Liver (tissue), 9 donors: ENCODE results near the gene MUC2. TPM values are rescaled to one million over a fixed set of nuclear protein-coding genes. Genes with fewer than 3 reads are reported as not detected.

ENCODE experiments used
- DNase-seq: peaks from one replicate; pipeline ENCODE4 v3.0.0-alpha.2; 2017; ENCODE audit warnings: low spot score
- H3K27ac ChIP-seq, 2 donors: one replicate each; pipeline ENCODE4 v1.7.0; 2013; ENCODE audit warnings: inconsistent platforms in 2 of 2, low read length in 2 of 2, control low read depth in 1 of 2, low read depth in 1 of 2, mild to moderate bottlenecking in 1 of 2
- H3K27me3 ChIP-seq, 4 donors: one replicate each; pipeline versions ENCODE4 v1.6.1 to v1.7.0; 2013; ENCODE audit warnings: low read length in 3 of 4, inconsistent platforms in 1 of 4, mild to moderate bottlenecking in 1 of 4, moderate library complexity in 1 of 4; ENCODE audit not compliant: control insufficient read depth in 4 of 4, insufficient read depth in 4 of 4
- H3K36me3 ChIP-seq, 4 donors: one replicate each; pipeline versions ENCODE4 v1.6.1 to v1.7.0; 2013; ENCODE audit warnings: low read length in 3 of 4, mild to moderate bottlenecking in 3 of 4, low read depth in 1 of 4, moderate library complexity in 1 of 4; ENCODE audit not compliant: control insufficient read depth in 4 of 4, insufficient read depth in 3 of 4
- H3K4me1 ChIP-seq, 4 donors: one replicate each; pipeline versions ENCODE4 v1.6.1 to v1.7.0; 2013; ENCODE audit warnings: low read length in 3 of 4, mild to moderate bottlenecking in 3 of 4, moderate library complexity in 1 of 4; ENCODE audit not compliant: control insufficient read depth in 4 of 4, insufficient read depth in 4 of 4
- H3K4me3 ChIP-seq, 3 donors: one replicate each; pipeline versions ENCODE4 v1.6.1 to v1.7.0; 2013; ENCODE audit warnings: low read length in 3 of 3, control low read depth in 1 of 3, low read depth in 1 of 3, mild to moderate bottlenecking in 1 of 3
- H3K9ac ChIP-seq, 2 donors: one replicate each; pipeline ENCODE4 v1.7.0; 2013; ENCODE audit warnings: low read length in 2 of 2, mild to moderate bottlenecking in 2 of 2, moderate library complexity in 2 of 2, control low read depth in 1 of 2, low read depth in 1 of 2
- H3K9me3 ChIP-seq, 4 donors: one replicate each; pipeline versions ENCODE4 v1.6.1 to v1.7.0; 2013; ENCODE audit warnings: low read length in 3 of 4; ENCODE audit not compliant: control insufficient read depth in 4 of 4
- EGR1 ChIP-seq, 2 donors: IDR thresholded peaks; 2 replicates each; pipeline ENCODE4 v1.6.1; 2016 to 2018; ENCODE audit warnings: antibody characterized with exemption in 2 of 2, low read depth in 2 of 2
- FOXA1 ChIP-seq: IDR thresholded peaks from 2 replicates; pipeline ENCODE4 v1.6.1; 2016; ENCODE audit warnings: antibody characterized with exemption
- FOXA2 ChIP-seq: IDR thresholded peaks from 2 replicates; pipeline ENCODE4 v1.6.1; 2016; ENCODE audit warnings: antibody characterized with exemption
- GABPA ChIP-seq, 2 donors: IDR thresholded peaks in 1 of 2; conservative IDR thresholded peaks in 1 of 2; 2 replicates each; pipeline ENCODE4 v1.6.1; 2016; ENCODE audit warnings: antibody characterized with exemption in 2 of 2, mild to moderate bottlenecking in 1 of 2, moderate library complexity in 1 of 2
- HNF4A ChIP-seq, 2 donors: conservative IDR thresholded peaks; 2 replicates each; pipeline ENCODE4 v1.6.1; 2016; ENCODE audit warnings: antibody characterized with exemption in 2 of 2, mild to moderate bottlenecking in 2 of 2
- HNF4G ChIP-seq: IDR thresholded peaks from 2 replicates; pipeline ENCODE4 v1.6.1; 2016; ENCODE audit warnings: antibody characterized with exemption
- JUND ChIP-seq, 2 donors: IDR thresholded peaks; 2 replicates each; pipeline ENCODE4 v1.6.1; 2016; ENCODE audit warnings: antibody characterized with exemption in 2 of 2
- NR2F2 ChIP-seq: IDR thresholded peaks from 2 replicates; pipeline ENCODE4 v1.6.1; 2016; ENCODE audit warnings: antibody characterized with exemption
- RAD21 ChIP-seq, 2 donors: IDR thresholded peaks; 2 replicates each; pipeline ENCODE4 v1.6.1; 2016; ENCODE audit warnings: antibody characterized with exemption in 2 of 2, mild to moderate bottlenecking in 2 of 2
- RXRA ChIP-seq, 2 donors: IDR thresholded peaks; 2 replicates each; pipeline ENCODE4 v1.6.1; 2017 to 2018; ENCODE audit warnings: antibody characterized with exemption in 2 of 2, mild to moderate bottlenecking in 1 of 2
- SP1 ChIP-seq: IDR thresholded peaks from 2 replicates; pipeline ENCODE4 v1.6.1; 2018; ENCODE audit warnings: antibody characterized with exemption, mild to moderate bottlenecking
- YY1 ChIP-seq: IDR thresholded peaks from 2 replicates; pipeline ENCODE4 v1.6.1; 2016; ENCODE audit warnings: antibody characterized with exemption, mild to moderate bottlenecking
- WGBS: extraction: QIAGEN DNeasy Blood & Tissue Kit; methylation state at CpG from one replicate; pipeline ENCODE4 v1.1.7; 2013; 5-methylcytosine and 5-hydroxymethylcytosine counted together
- polyA plus RNA-seq, 2 donors: library from polyadenylated mRNA; stranded (reverse) in 1 of 2; unstranded in 1 of 2; fragments of 200-250 nt in 1 of 2; fragments of >200 nt in 1 of 2; fragmentation: Nextera tagmentation in 1 of 2; extraction: Ambion mirVana in 1 of 2; gene quantifications; one replicate each; pipeline versions ENCODE4 v1.2.1 to v1.2.3, GENCODE V29; 2013 to 2015
- total RNA-seq, 2 donors: library from RNA; depleted of rRNA; stranded (reverse); fragments of >200 nt; gene quantifications; one replicate each; pipeline ENCODE4 v1.2.3, GENCODE V29; 2014
- TF ChIP-seq, protein P1 (sequence below): IDR thresholded peaks from 2 replicates; pipeline ENCODE4 v1.6.1; 2016; ENCODE audit warnings: antibody characterized with exemption, mild to moderate bottlenecking
- TF ChIP-seq, protein P2 (sequence below): IDR thresholded peaks from 2 replicates; pipeline ENCODE4 v1.6.1; 2016; ENCODE audit warnings: antibody characterized with exemption
- TF ChIP-seq, protein P3 (sequence below): fragments of 150-350 bp; IDR thresholded peaks from 2 replicates; pipeline ENCODE4 v1.5.1; 2017; ENCODE audit warnings: improper control_type of control experiment, low read depth, low read length; ENCODE audit not compliant: missing input control
- TF ChIP-seq, protein P4 (sequence below): IDR thresholded peaks from 2 replicates; pipeline ENCODE4 v1.6.1; 2016; ENCODE audit warnings: antibody characterized with exemption
- TF ChIP-seq, protein P5 (sequence below): IDR thresholded peaks from 2 replicates; pipeline ENCODE4 v1.6.1; 2016; ENCODE audit warnings: antibody characterized with exemption
- donor health status: healthy.
- donor health status: healthy.
- donor health status: healthy.
- donor health status: healthy.
- donor health status: healthy.

Gene MUC2
- total and polyA plus RNA-seq, 4 donors, result under 0.01 TPM; not detected in 3

DNA sequence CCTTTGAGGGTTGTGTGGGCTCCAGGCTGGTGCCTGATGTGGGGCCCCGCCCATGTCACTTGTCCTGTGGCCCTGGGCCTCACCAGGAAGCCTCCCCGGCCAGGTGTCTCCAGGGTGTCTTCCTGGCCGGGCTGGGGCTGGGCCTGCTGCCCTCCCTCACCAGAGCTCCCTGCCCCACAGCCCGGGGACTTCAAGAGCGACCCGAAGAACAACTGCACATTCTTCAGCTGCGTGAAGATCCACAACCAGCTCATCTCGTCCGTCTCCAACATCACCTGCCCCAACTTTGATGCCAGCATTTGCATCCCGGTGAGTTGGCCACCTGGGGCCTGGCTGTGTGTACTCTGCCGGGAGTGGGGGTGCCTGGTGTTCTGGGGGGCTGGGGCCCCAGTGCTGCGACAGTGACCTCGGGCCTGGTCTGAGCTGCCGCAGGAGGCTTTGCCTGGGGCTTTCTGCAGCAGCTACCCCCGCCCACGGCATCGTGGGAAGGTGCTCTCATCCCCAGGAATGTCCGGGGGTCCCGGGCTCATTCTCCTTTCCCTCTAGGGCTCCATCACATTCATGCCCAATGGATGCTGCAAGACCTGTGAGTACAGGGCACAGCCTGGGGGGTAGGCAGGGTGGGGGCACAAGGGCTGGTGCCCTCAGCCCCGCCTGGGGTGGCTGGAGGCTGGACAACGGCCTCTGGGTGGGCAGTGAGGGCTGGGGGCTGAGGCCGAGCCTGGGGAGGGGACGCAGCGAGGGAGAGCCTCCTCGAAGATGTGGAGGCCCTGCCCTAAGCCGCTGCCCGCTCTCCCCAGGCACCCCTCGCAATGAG is 34.6 kb downstream of the MUC2 start:
- 83% methylated on average over 28 of the region's 28 CpGs for WGBS
- no peak overlapping the region for H3K27ac ChIP-seq
- no peaks in the 10 kb centered on the region for H3K4me1 ChIP-seq
- no peaks in the 10 kb centered on the region for H3K36me3 ChIP-seq
- no peak for DNase-seq
- TF ChIP-seq FOXA2 (no peak), HNF4A (conservative IDR thresholded peaks at IDR 0.05) (no peak), EGR1 (IDR thresholded peaks at IDR 0.05; ENCODE audit: low read depth in 2 of 2) (no peak), JUND (IDR thresholded peaks at IDR 0.05) (no peak), RAD21 (IDR thresholded peaks at IDR 0.05) (no peak), HNF4G (no peak), NR2F2 (no peak), FOXA1 (no peak), RXRA (IDR thresholded peaks at IDR 0.05) (no peak), GABPA (IDR thresholded peaks at IDR 0.05 in 1 of 2, conservative IDR thresholded peaks at IDR 0.05 in 1 of 2) (no peak)
- TF ChIP-seq, protein P1, sequence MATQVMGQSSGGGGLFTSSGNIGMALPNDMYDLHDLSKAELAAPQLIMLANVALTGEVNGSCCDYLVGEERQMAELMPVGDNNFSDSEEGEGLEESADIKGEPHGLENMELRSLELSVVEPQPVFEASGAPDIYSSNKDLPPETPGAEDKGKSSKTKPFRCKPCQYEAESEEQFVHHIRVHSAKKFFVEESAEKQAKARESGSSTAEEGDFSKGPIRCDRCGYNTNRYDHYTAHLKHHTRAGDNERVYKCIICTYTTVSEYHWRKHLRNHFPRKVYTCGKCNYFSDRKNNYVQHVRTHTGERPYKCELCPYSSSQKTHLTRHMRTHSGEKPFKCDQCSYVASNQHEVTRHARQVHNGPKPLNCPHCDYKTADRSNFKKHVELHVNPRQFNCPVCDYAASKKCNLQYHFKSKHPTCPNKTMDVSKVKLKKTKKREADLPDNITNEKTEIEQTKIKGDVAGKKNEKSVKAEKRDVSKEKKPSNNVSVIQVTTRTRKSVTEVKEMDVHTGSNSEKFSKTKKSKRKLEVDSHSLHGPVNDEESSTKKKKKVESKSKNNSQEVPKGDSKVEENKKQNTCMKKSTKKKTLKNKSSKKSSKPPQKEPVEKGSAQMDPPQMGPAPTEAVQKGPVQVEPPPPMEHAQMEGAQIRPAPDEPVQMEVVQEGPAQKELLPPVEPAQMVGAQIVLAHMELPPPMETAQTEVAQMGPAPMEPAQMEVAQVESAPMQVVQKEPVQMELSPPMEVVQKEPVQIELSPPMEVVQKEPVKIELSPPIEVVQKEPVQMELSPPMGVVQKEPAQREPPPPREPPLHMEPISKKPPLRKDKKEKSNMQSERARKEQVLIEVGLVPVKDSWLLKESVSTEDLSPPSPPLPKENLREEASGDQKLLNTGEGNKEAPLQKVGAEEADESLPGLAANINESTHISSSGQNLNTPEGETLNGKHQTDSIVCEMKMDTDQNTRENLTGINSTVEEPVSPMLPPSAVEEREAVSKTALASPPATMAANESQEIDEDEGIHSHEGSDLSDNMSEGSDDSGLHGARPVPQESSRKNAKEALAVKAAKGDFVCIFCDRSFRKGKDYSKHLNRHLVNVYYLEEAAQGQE, result no peak
- TF ChIP-seq, protein P2, sequence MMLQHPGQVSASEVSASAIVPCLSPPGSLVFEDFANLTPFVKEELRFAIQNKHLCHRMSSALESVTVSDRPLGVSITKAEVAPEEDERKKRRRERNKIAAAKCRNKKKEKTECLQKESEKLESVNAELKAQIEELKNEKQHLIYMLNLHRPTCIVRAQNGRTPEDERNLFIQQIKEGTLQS, result no peak
- no peaks in the 10 kb centered on the region for H3K9me3 ChIP-seq
- H3K27me3 ChIP-seq, result no peaks in the 10 kb centered on the region
- no peak overlapping the region for H3K4me3 ChIP-seq
- no peak overlapping the region for H3K9ac ChIP-seq

DNA sequence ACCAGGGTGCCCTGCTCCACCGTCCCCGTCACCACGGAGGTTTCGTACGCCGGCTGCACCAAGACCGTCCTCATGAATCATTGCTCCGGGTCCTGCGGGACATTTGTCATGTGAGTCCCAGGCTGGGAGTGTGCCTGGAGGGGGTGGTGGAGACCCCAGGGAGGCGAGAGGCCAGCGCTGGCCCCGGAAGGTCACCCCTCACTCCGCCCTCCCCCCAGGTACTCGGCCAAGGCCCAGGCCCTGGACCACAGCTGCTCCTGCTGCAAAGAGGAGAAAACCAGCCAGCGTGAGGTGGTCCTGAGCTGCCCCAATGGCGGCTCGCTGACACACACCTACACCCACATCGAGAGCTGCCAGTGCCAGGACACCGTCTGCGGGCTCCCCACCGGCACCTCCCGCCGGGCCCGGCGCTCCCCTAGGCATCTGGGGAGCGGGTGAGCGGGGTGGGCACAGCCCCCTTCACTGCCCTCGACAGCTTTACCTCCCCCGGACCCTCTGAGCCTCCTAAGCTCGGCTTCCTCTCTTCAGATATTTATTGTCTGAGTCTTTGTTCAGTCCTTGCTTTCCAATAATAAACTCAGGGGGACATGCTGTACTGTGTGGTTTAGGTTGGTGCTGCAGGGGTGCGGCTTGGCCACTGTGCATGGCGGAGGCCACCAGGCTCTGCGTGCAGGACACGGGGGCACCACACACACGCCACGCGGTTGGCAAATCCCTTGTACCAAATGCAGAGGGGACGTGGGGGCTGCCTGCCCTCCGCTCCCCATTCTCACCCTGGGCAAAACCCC is 35.4 kb downstream of the MUC2 start:
- Histone ChIP-seq H3K9me3 (no peaks in the 10 kb centered on the region), H3K9ac (no peak overlapping the region), H3K27me3 (no peaks in the 10 kb centered on the region), H3K36me3 (no peaks in the 10 kb centered on the region), H3K4me3 (no peak overlapping the region), H3K27ac (no peak overlapping the region), H3K4me1 (no peaks in the 10 kb centered on the region)
- no peak for TF ChIP-seq GABPA (IDR thresholded peaks at IDR 0.05 in 1 of 2, conservative IDR thresholded peaks at IDR 0.05 in 1 of 2)
- TF ChIP-seq, protein P3, sequence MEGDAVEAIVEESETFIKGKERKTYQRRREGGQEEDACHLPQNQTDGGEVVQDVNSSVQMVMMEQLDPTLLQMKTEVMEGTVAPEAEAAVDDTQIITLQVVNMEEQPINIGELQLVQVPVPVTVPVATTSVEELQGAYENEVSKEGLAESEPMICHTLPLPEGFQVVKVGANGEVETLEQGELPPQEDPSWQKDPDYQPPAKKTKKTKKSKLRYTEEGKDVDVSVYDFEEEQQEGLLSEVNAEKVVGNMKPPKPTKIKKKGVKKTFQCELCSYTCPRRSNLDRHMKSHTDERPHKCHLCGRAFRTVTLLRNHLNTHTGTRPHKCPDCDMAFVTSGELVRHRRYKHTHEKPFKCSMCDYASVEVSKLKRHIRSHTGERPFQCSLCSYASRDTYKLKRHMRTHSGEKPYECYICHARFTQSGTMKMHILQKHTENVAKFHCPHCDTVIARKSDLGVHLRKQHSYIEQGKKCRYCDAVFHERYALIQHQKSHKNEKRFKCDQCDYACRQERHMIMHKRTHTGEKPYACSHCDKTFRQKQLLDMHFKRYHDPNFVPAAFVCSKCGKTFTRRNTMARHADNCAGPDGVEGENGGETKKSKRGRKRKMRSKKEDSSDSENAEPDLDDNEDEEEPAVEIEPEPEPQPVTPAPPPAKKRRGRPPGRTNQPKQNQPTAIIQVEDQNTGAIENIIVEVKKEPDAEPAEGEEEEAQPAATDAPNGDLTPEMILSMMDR, result no peak
- TF ChIP-seq, protein P4, sequence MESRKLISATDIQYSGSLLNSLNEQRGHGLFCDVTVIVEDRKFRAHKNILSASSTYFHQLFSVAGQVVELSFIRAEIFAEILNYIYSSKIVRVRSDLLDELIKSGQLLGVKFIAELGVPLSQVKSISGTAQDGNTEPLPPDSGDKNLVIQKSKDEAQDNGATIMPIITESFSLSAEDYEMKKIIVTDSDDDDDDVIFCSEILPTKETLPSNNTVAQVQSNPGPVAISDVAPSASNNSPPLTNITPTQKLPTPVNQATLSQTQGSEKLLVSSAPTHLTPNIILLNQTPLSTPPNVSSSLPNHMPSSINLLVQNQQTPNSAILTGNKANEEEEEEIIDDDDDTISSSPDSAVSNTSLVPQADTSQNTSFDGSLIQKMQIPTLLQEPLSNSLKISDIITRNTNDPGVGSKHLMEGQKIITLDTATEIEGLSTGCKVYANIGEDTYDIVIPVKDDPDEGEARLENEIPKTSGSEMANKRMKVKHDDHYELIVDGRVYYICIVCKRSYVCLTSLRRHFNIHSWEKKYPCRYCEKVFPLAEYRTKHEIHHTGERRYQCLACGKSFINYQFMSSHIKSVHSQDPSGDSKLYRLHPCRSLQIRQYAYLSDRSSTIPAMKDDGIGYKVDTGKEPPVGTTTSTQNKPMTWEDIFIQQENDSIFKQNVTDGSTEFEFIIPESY, result no peak
- TF ChIP-seq RAD21 (IDR thresholded peaks at IDR 0.05), result no peak
- no peak for TF ChIP-seq EGR1 (IDR thresholded peaks at IDR 0.05; ENCODE audit: low read depth in 2 of 2)
- TF ChIP-seq HNF4A (conservative IDR thresholded peaks at IDR 0.05), result no peak
- TF ChIP-seq, protein P5, sequence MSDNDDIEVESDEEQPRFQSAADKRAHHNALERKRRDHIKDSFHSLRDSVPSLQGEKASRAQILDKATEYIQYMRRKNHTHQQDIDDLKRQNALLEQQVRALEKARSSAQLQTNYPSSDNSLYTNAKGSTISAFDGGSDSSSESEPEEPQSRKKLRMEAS, result no peak
- TF ChIP-seq SP1, result no peak
- no peak for TF ChIP-seq RXRA (IDR thresholded peaks at IDR 0.05)
- TF ChIP-seq FOXA1, result no peak
- TF ChIP-seq NR2F2, result no peak
- TF ChIP-seq YY1, result no peak
- 89% methylated on average over 39 of the region's 39 CpGs for WGBS
- no peak for DNase-seq
